Epithelial cell of esophagus (primary cell): Measurements from ENCODE around the gene NUDT5.

Experiments
- DNase-seq: peaks from one replicate; pipeline ENCODE4 v3.0.0; 2010; ENCODE audit warnings: low read depth
- H3K4me3 ChIP-seq: 2 replicates; pipeline ENCODE4 v1.5.1; 2011; ENCODE audit warnings: mild to moderate bottlenecking, low read length, control low read depth
- TF ChIP-seq, protein P1 (sequence below): IDR thresholded peaks from 2 replicates; pipeline ENCODE4 v1.5.1; 2011; ENCODE audit warnings: low read depth, mild to moderate bottlenecking, low read length, control low read depth, inconsistent platforms; ENCODE audit not compliant: insufficient read depth; ENCODE audit errors: missing control alignments

NUDT5 gene

DNA sequence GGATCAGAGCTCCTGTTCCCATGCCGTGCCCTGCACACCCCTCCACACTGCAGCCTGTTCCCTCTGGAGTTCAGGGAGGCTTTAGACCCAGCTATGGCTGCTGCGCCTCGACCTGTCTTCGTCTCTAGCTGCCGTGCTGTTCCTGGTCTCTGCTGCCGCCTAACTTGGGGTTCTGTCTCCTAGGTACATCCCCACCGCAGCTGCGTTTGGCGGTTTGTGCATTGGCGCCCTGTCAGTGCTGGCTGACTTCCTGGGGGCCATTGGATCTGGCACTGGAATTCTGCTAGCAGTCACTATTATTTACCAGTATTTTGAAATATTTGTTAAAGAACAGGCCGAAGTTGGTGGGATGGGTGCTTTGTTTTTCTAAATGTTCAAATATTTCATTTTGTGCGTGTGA lies 31.6 kb downstream of the NUDT5 start:
- no peak overlapping the region for H3K4me3 ChIP-seq
- no peak for DNase-seq
- TF ChIP-seq, protein P1, sequence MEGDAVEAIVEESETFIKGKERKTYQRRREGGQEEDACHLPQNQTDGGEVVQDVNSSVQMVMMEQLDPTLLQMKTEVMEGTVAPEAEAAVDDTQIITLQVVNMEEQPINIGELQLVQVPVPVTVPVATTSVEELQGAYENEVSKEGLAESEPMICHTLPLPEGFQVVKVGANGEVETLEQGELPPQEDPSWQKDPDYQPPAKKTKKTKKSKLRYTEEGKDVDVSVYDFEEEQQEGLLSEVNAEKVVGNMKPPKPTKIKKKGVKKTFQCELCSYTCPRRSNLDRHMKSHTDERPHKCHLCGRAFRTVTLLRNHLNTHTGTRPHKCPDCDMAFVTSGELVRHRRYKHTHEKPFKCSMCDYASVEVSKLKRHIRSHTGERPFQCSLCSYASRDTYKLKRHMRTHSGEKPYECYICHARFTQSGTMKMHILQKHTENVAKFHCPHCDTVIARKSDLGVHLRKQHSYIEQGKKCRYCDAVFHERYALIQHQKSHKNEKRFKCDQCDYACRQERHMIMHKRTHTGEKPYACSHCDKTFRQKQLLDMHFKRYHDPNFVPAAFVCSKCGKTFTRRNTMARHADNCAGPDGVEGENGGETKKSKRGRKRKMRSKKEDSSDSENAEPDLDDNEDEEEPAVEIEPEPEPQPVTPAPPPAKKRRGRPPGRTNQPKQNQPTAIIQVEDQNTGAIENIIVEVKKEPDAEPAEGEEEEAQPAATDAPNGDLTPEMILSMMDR = no peak

DNA sequence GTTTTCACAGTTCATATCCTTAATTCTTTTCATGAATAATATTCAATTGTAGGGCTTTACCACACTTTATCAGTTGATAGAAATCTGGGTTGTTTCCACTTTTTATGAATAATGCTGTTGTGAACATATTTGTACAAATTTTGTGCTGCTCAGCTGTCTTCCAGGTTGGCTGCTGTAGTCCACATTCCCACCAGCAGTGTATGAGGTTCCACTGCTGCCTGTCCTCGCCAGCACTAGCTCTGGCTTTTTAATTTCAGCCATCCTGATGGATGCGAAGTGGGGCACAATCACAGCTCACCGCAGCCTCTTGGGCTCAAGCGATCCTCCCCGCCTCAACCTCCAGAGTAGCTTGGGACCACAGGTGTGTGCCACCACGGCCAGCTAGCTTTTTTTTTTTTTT lies 32.8 kb downstream of the NUDT5 start:
- H3K4me3 ChIP-seq = no peak overlapping the region
- TF ChIP-seq, protein P1 = no peak
- no peak for DNase-seq

DNA sequence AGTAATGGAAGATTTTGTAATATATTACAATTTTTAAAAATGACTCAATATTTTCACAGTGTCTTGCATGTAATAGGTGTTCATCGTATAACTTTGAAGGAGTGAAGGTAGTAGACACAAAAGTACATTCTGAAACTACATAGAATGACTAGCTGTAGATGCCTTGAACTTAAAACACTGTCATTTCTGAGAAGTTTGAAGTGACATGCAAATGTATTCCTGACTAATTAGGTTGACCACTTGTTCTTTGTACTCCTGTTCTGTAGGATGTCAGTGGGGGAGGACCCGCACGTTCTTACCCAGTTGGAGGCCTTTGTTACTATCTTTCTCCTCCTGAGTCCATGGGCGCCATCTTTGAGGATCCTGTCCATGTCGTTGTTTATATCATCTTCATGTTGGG lies 35.0 kb downstream of the NUDT5 start:
- H3K4me3 ChIP-seq = no peak overlapping the region
- TF ChIP-seq, protein P1 = no peak
- no peak for DNase-seq

DNA sequence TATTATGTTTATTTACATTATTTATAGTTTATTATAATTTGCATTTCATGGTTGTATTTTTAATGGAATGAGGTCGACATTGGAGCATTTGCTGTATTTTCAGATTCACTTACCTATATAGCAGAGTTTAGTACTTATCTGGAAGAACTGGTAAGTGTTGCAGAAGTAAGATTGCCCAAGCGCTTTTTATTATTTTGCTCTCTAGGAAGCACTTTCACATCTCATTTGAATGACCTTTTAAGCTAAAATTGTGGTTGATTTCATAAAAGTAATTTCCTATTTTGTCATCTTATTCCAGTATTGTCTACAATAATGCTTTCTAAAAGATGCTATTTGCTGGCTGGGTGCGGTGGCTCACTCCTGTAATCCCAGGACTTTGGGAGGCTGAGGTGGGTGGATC lies 37.6 kb downstream of the NUDT5 start:
- DNase-seq = no peak
- no peak overlapping the region for H3K4me3 ChIP-seq
- TF ChIP-seq, protein P1 = no peak

DNA sequence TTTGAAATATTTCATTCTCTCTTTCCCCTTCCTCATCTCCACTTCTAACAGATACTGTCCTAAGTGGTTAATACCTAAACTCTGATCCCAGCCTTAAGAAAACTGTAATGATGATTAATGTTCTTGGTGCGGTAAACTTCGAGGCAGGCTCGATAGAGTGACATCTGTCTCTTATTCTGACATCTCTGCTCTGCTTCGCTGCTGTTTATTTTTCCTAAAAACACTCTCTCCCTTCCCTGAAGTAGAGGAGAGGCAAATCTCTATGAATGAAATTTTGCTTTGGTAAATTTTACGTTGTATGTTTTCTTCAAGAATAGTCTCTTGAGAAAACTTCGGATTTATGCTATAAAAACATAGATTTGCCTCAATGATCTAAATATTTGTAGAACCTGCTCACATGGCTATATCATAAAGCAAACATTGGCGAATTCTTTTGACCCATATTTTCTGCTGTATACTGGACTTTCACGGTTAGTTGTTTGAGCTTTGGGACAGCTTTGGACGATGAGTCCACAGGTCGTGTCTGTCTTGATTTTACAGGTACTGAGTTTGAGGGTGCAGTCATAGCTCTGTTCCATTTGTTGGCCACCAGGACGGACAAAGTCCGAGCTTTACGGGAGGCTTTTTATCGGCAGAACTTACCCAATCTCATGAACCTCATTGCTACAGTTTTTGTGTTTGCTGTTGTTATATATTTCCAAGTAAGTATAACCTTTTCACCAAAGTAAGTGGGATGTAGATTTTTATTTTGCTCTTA lies 39.1 kb downstream of the NUDT5 start:
- H3K4me3 ChIP-seq = no peak overlapping the region
- no peak for DNase-seq
- TF ChIP-seq, protein P1 = no peak

DNA sequence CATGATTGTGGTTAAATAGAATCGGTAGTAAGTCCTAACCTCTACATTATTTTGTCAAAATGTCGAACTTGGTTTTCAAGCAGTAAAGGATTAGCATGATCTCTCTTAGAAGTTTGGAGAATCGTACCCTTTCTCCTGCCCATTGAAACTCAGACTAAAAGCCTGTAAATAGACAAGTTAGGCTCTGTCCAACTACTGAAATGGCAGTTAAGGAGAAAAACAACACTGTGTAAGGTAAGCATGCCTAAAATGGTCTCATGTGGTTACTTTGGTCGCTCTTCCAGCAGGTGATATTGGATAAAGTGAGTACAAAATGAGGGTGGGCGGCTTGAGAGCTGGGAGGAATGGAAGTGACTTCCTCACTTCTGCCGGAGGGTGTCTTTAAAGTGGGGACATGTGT lies 41.2 kb downstream of the NUDT5 start:
- DNase-seq = no peak
- TF ChIP-seq, protein P1 = no peak
- H3K4me3 ChIP-seq = no peak overlapping the region

DNA sequence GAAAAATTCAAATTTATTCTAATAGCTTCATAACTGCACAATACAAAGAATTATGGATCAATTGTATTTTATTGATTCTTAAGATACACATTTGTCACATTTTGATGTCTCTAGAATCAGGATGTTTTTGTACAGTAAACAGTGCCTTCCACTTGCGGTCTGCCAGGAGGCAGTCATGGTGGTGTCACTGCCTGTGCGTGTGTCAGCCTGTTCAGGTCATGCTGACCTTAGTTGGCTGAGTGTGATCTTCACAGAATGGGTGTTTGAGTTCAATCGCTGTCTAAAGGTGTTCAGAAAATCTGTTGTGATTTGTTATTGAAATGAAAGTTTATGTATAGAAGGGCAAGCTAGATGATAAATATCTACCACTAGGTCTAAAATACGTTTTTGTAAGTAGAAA lies 45.5 kb downstream of the NUDT5 start:
- DNase-seq = peak; percentile 59
- no peak overlapping the region for H3K4me3 ChIP-seq
- TF ChIP-seq, protein P1 = no peak
